Smooth muscle cell of the coronary artery (primary cell): Measurements from ENCODE around the gene METTL21A. TPM values are rescaled to one million over a fixed set of nuclear protein-coding genes. Genes with fewer than 3 reads are reported as not detected.

Source experiments
- total RNA-seq: library from RNA; depleted of rRNA; stranded (reverse); fragments of >200 nt; gene quantifications from 2 replicates; pipeline ENCODE4 v1.2.3, GENCODE V29; 2014; ENCODE audit warnings: low replicate concordance

Gene METTL21A
- 5.1 and 9.1 TPM in 2 replicates for total RNA-seq

GRCh38 chr2:207625014-207625907, at the start of gene METTL21A:
METTL21A (minus strand) TSS chr2:207625394; CDS start chr2:207624375, 1,019 bp downstream.

Other genes starting within 250 kb of the METTL21A start
- gene CREB1, start 95.4 kb downstream of the METTL21A start, total RNA-seq, result 32.9 and 52.3 TPM in 2 replicates
- 5.9 and 14.1 TPM in 2 replicates for gene CCNYL1, start 86.2 kb upstream of the METTL21A start, total RNA-seq
- gene FZD5, start 144.5 kb upstream of the METTL21A start, total RNA-seq, result 0.45 and 0.59 TPM in 2 replicates